22Rv1 (cell line): ENCODE data around the gene ATP11B.

Experiments
- H3K27ac ChIP-seq: fragments of 450-650 bp; 2 replicates; pipeline ENCODE4 v1.5.1; 2017
- ZFX ChIP-seq: fragments of 450-650 bp; IDR thresholded peaks from 2 replicates; pipeline ENCODE4 v1.6.1; 2017; ENCODE audit warnings: antibody characterized with exemption, borderline replicate concordance
- TF ChIP-seq, protein P1 (sequence below): fragments of 450-650 bp; IDR thresholded peaks from 2 replicates; pipeline ENCODE4 v1.5.1; 2017; ENCODE audit warnings: mild to moderate bottlenecking

Gene ATP11B

DNA sequence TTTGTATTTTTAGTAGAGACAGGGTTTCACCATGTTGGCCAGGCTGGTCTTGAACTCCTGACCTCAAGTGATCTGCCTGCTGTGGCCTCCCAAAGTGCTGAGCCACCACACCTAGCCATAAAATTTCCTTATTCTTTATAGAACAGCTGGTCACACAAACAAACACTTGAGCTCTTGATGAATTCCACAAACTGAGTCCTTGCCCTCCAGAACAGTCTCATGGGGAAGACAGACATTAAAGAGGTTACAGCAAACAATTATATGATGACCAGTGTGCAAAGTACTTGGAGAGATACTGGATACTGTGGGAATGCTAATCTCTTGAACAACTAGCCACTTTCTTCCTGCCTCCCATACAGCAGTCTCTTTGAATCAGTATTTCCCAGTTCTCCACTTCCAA, 7.5 kb upstream of the ATP11B start:
- no peak overlapping the region for H3K27ac ChIP-seq
- no peak for TF ChIP-seq ZFX
- TF ChIP-seq, protein P1, sequence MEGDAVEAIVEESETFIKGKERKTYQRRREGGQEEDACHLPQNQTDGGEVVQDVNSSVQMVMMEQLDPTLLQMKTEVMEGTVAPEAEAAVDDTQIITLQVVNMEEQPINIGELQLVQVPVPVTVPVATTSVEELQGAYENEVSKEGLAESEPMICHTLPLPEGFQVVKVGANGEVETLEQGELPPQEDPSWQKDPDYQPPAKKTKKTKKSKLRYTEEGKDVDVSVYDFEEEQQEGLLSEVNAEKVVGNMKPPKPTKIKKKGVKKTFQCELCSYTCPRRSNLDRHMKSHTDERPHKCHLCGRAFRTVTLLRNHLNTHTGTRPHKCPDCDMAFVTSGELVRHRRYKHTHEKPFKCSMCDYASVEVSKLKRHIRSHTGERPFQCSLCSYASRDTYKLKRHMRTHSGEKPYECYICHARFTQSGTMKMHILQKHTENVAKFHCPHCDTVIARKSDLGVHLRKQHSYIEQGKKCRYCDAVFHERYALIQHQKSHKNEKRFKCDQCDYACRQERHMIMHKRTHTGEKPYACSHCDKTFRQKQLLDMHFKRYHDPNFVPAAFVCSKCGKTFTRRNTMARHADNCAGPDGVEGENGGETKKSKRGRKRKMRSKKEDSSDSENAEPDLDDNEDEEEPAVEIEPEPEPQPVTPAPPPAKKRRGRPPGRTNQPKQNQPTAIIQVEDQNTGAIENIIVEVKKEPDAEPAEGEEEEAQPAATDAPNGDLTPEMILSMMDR = no peak

- no peak overlapping the region for H3K27ac ChIP-seq
- TF ChIP-seq ZFX = no peak
- TF ChIP-seq, protein P1 = no peak
These were observed 6.6 kb upstream of the ATP11B start for GRCh38 chr3:182786564-182787196.

DNA sequence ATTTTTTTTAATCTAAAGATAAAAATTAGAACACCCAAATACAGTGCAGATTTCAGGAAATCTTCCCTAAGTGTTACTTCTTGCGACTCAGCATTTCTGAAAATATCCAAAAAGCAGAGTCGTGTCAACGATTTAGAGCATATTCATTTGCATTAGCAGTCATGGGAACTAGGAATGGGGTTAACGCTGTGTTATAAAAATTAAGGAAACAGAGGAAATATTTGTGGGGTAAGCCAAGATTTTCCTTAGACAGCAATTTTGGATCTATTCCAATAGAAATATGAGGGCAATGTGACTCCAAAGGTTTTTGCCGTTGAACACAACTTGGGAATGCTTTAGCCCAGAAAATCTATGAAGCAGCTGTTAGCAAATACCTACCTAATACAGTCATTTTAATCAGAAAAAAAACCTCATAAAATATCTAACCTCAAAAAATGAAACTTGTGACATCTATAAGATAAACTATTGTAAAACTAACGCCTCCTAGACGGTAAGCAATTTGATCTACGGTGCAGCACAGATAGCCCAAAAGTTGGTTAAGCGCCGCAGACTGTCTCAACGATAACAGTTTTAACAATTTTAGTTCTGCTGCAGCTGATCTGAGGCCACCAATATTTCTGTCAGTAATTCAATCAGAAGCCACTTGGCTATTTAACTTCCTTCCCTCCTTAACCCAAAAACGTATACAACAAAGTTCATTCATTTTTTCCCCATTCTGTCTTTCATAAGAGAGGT, 5.8 kb upstream of the ATP11B start:
- no peak overlapping the region for H3K27ac ChIP-seq

DNA sequence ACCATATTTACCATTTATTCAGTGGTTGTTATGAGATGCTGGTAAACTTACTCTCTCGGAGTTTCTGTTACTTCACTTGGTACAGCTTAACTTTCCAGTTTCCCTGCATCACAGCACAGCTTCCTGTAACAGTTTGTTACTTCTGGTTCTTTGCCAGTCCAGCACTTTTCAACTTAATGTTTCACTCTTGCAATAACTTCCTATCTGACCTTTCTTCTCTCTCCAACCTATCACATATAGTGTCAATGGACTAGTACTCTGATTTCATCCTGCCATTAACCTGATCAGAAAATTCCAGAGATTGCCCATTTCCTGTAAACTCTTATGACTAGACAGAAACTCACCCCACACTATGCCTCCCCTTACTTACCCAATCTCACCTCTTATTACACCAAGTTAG, 3.9 kb upstream of the ATP11B start:
- TF ChIP-seq, protein P1 = no peak
- no peak for TF ChIP-seq ZFX

More for the DNA sequence above, 5.8 kb upstream of the ATP11B start:
- no peak for TF ChIP-seq ZFX
- TF ChIP-seq, protein P1 = no peak

GRCh38 chr3:182790612-182791011, 2.7 kb upstream of the ATP11B start:
- TF ChIP-seq, protein P1 = no peak
- no peak for TF ChIP-seq ZFX
- no peak overlapping the region for H3K27ac ChIP-seq

More for the DNA sequence above, 3.9 kb upstream of the ATP11B start:
- no peak overlapping the region for H3K27ac ChIP-seq

GRCh38 chr3:182793663-182794454, 555 bp downstream of the ATP11B start:
- TF ChIP-seq, protein P1 = no peak
- no peak for TF ChIP-seq ZFX
- 0 out of 2 replicates have a peak overlapping the region, but pooled peaks have one; percentile 21 for H3K27ac ChIP-seq
